Lower leg skin (tissue), 4 donors: Measurements from ENCODE around the gene BCL7B. TPM values are rescaled to one million over a fixed set of nuclear protein-coding genes. Genes with fewer than 3 reads are reported as not detected.
"Not testable (repeated sequence)": the region's sequence is repeated elsewhere in the genome, so short reads cannot be mapped to it uniquely, and the experiment has no call there.

Experiments used
- DNase-seq, 2 donors: peaks; one replicate each; pipeline ENCODE4 v3.0.0-alpha.2; 2019; ENCODE audit warnings: low spot score in 2 of 2
- H3K4me3 ChIP-seq: fragments of 200-600 bp; sonication (generic); 2 replicates; pipeline ENCODE4 v1.5.1; 2017; ENCODE audit warnings: mild to moderate bottlenecking, low read depth; ENCODE audit not compliant: poor library complexity, severe bottlenecking
- POLR2A ChIP-seq, 2 donors: fragments of 450-650 bp; IDR thresholded peaks; one replicate each; pipeline ENCODE4 v1.6.1; 2016 to 2017; ENCODE audit warnings: antibody characterized with exemption in 2 of 2, mild to moderate bottlenecking in 1 of 2, moderate library complexity in 1 of 2
- WGBS, 2 donors: methylation state at CpG; one replicate each; pipeline ENCODE4 v1.1.5; 2018; 5-methylcytosine and 5-hydroxymethylcytosine counted together
- intact Hi-C: fragments of 100-400 bp; cut with DNase I; formaldehyde crosslinking; loops from one replicate; pipeline ENCODE4 v1.15.0; 2023; ENCODE audit warnings: low total_unique reads
- total RNA-seq, 4 donors: library from RNA; depleted of rRNA; stranded (reverse); fragments of >200 nt; gene quantifications; one replicate each; pipeline ENCODE4 v1.1.0, GENCODE V29; 2016
- TF ChIP-seq, protein P1 (sequence below), 3 donors: fragments of 450-650 bp; IDR thresholded peaks; one replicate each; pipeline ENCODE4 v1.5.1; 2016; ENCODE audit warnings: antibody characterized with exemption in 3 of 3, mild to moderate bottlenecking in 3 of 3, moderate library complexity in 2 of 3

BCL7B gene
- total RNA-seq, 4 donors from 2014 or later = 31.8 to 66.2 (median 47.7) TPM

GRCh38 chr7:73567846-73568685 lies 10.6 kb upstream of the BCL7B start:
- DNase-seq = no peak
- intact Hi-C loops = no loop called here
- H3K4me3 ChIP-seq = no peak overlapping the region
- TF ChIP-seq, protein P1, sequence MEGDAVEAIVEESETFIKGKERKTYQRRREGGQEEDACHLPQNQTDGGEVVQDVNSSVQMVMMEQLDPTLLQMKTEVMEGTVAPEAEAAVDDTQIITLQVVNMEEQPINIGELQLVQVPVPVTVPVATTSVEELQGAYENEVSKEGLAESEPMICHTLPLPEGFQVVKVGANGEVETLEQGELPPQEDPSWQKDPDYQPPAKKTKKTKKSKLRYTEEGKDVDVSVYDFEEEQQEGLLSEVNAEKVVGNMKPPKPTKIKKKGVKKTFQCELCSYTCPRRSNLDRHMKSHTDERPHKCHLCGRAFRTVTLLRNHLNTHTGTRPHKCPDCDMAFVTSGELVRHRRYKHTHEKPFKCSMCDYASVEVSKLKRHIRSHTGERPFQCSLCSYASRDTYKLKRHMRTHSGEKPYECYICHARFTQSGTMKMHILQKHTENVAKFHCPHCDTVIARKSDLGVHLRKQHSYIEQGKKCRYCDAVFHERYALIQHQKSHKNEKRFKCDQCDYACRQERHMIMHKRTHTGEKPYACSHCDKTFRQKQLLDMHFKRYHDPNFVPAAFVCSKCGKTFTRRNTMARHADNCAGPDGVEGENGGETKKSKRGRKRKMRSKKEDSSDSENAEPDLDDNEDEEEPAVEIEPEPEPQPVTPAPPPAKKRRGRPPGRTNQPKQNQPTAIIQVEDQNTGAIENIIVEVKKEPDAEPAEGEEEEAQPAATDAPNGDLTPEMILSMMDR (IDR thresholded peaks at IDR 0.05) = no peak
- no peak for TF ChIP-seq POLR2A (IDR thresholded peaks at IDR 0.05)
- 63 to 75% methylated on average over 12 of the region's 12 CpGs for WGBS, 2 donors

DNA sequence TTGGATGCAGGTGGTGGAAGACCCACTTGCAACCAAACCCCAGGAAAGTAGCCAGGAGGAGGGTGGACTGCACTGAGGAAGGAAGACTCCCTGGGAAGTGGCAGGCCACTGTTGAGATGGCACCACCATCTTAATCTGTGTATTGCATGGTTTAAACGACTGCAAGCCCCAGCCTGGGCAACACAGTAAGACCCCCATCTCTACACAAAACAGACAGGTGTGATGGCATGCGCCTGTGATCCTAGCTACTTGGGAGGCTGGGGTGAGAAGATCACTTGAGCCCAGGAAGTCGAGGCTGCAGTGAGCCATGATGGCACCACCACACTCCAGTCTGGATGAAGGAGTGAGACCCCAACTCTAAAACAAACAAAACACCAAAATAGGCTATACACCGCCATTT lies 9.7 kb upstream of the BCL7B start:
- TF ChIP-seq, protein P1 (IDR thresholded peaks at IDR 0.05) = no peak
- TF ChIP-seq POLR2A (IDR thresholded peaks at IDR 0.05) = no peak
- intact Hi-C loops = no loop called here
- no peak for DNase-seq
- 86 to 90% methylated on average over 4 of the region's 4 CpGs for WGBS, 2 donors
- no peak overlapping the region for H3K4me3 ChIP-seq

- H3K4me3 ChIP-seq, intact Hi-C loops: not testable (repeated sequence)
Measured at GRCh38 chr7:73566431-73566830, 8.9 kb upstream of the BCL7B start.

GRCh38 chr7:73565675-73566340 lies 8.3 kb upstream of the BCL7B start:
- no peak for DNase-seq
- TF ChIP-seq POLR2A (IDR thresholded peaks at IDR 0.05) = no peak
- TF ChIP-seq, protein P1 (IDR thresholded peaks at IDR 0.05) = no peak
- WGBS, 2 donors = 57 to 70% methylated on average over 7 of the region's 7 CpGs
- intact Hi-C loops = no loop called here
- no peak overlapping the region for H3K4me3 ChIP-seq

More at GRCh38 chr7:73566431-73566830, 8.9 kb upstream of the BCL7B start:
- DNase-seq = not testable (repeated sequence)

GRCh38 chr7:73560109-73560835 lies 2.8 kb upstream of the BCL7B start:
- H3K4me3 ChIP-seq = no peak overlapping the region
- TF ChIP-seq POLR2A (IDR thresholded peaks at IDR 0.05) = no peak
- TF ChIP-seq, protein P1 (IDR thresholded peaks at IDR 0.05) = no peak
- intact Hi-C loops = no loop called here
- no peak for DNase-seq
- 48 to 61% methylated on average over 11 of the region's 11 CpGs for WGBS, 2 donors

DNA sequence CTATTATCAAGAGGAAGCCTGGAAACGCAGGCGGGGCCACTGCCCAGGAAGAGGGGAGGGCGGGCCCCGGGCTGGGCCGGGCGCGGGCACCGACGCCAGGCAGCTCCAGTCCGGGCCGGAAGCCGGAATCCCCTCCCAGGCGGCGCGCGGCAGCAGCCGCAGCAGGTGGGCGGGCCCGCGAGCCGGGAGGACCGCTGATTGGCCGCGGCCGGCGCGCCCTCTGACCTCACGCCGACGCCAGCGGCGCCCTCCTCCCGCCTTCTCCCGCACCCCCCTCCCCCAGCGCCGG lies 438 bp downstream of the BCL7B start:
- peak; percentile 87 to 98 for DNase-seq
- intact Hi-C loops = no loop called here
- WGBS, 2 donors = 0% methylated on average over 4 to 7 of the region's 36 CpGs
- H3K4me3 ChIP-seq = peak overlapping the region; percentile 92
- TF ChIP-seq POLR2A (IDR thresholded peaks at IDR 0.05) = no peak
- TF ChIP-seq, protein P1 (IDR thresholded peaks at IDR 0.05) = no peak
